ENCODE measurements around the gene BAIAP2L1. TPM values are rescaled to one million over a fixed set of nuclear protein-coding genes. Genes with fewer than 3 reads are reported as not detected.

The BAIAP2L1 gene
- total and polyA plus RNA-seq, 2 donors (not counting 3 experiments of a cell fraction or from before 2014, with no cell fraction given): 0.32 to 1.1 TPM

DNA sequence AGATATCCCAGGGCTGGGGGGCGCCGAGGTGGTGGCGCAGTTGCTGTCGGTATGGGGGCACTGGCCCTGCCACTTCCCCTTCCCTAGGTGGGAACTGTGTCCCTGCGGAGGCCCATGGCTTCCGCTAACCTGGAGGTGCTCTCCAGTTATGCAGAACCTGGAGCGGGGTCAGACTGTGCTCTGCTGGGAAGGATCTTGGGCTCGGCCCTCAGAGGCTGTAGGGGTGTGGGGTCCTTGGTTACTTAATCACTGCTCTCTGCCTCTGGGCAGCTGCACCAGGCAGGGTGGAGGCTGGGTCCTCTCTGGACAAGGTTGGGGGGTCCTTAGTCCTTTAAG is 117.0 kb downstream of the BAIAP2L1 start:
- DNase-seq (ENCODE audit: low read depth, low spot score) (no peak), FAIRE-seq (peak; percentile 28)
- no peaks in the 10 kb centered on the region for H4K20me1 ChIP-seq (replicated peaks; ENCODE audit: control insufficient read depth, extremely low read depth, insufficient read depth, low read length)
- no peaks in the 10 kb centered on the region for H3K27me3 ChIP-seq (ENCODE audit: control insufficient read depth in 2 of 2, insufficient read depth in 2 of 2, low read length in 2 of 2)
- POLR2A ChIA-PET: interaction anchor here (0.5 kb wide), 1 partner anchor 30 kb away, joined by 4 read pairs; no protein-coding TSS in a partner anchor
- H3K4me3 ChIP-seq (replicated peaks in 1 of 3; ENCODE audit: insufficient read depth in 1 of 3, low read depth in 1 of 3, low read length in 3 of 3): peak overlapping the region; percentile 20 to 95 (median 83)
- intact Hi-C loops (cut with micrococcal nuclease): loop anchor here (1.0 to 5.0 kb wide), 6 partner anchors 32 to 133 kb away; partner anchors contain the start of genes BAIAP2L1 and TECPR1
- H3K9me1 ChIP-seq (replicated peaks; ENCODE audit: control insufficient read depth, extremely low read depth, insufficient read depth, low read length): no peaks in the 10 kb centered on the region
- no peak overlapping the region for H2AFZ ChIP-seq (ENCODE audit: low read depth, low read length)
- H3K79me2 ChIP-seq (ENCODE audit: control insufficient read depth, insufficient read depth, low read length): peaks cover 70% of the 10 kb centered on the region
- H3K27ac ChIP-seq (ENCODE audit: insufficient read depth, low read depth, low read length): peak overlapping the region; percentile 72
- TF ChIP-seq MYC (IDR thresholded peaks at IDR 0.05; ENCODE audit: low read depth, low read length) (no peak), POLR2A (IDR thresholded peaks at IDR 0.05; ENCODE audit: low read depth, low read length) (no peak), GATA2 (IDR thresholded peaks at IDR 0.05; ENCODE audit: insufficient read depth, insufficient read length, low read depth, low read length) (no peak), EZH2 (IDR thresholded peaks at IDR 0.05; ENCODE audit: borderline replicate concordance, low read depth, low read length, severe bottlenecking) (no peak)
- TF ChIP-seq, protein P1, sequence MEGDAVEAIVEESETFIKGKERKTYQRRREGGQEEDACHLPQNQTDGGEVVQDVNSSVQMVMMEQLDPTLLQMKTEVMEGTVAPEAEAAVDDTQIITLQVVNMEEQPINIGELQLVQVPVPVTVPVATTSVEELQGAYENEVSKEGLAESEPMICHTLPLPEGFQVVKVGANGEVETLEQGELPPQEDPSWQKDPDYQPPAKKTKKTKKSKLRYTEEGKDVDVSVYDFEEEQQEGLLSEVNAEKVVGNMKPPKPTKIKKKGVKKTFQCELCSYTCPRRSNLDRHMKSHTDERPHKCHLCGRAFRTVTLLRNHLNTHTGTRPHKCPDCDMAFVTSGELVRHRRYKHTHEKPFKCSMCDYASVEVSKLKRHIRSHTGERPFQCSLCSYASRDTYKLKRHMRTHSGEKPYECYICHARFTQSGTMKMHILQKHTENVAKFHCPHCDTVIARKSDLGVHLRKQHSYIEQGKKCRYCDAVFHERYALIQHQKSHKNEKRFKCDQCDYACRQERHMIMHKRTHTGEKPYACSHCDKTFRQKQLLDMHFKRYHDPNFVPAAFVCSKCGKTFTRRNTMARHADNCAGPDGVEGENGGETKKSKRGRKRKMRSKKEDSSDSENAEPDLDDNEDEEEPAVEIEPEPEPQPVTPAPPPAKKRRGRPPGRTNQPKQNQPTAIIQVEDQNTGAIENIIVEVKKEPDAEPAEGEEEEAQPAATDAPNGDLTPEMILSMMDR (IDR thresholded peaks at IDR 0.05; ENCODE audit: extremely low read depth in 1 of 2, insufficient read depth in 1 of 2, low read depth in 1 of 2, low read length in 2 of 2): no peak
- H3K4me2 ChIP-seq (ENCODE audit: insufficient read depth, low read length): peak overlapping the region; percentile 87
- BruUV-seq (replicated peaks): no TSS peak
- H3K9me3 ChIP-seq (replicated peaks; ENCODE audit: control insufficient read depth, insufficient read depth, low read length): no peaks in the 10 kb centered on the region
- H3K36me3 ChIP-seq (ENCODE audit: control insufficient read depth in 2 of 2, extremely low read depth in 1 of 2, insufficient read depth in 2 of 2, low read length in 2 of 2): peaks cover 2 to 26% of the 10 kb centered on the region in 2 experiments
- peak overlapping the region; percentile 59 for H3K9ac ChIP-seq (replicated peaks; ENCODE audit: extremely low read depth, insufficient read depth, low read length)
- peaks cover 38% of the 10 kb centered on the region for H3K4me1 ChIP-seq (ENCODE audit: control insufficient read depth, extremely low read depth, insufficient read depth, low read length)
- CTCF ChIA-PET: interaction anchor here (1.2 to 2.9 kb wide), 4 partner anchors 17 to 135 kb away, joined by 3 to 6 read pairs (median 4); no protein-coding TSS in a partner anchor
- dilution Hi-C loops (cut with MboI; ENCODE audit: extremely low pct_ligation_motif_present, low sequenced_read_pairs): no loop called here

Measured in endothelial cell of umbilical vein (primary cell).